Measurements from ENCODE around the gene SIGLEC9. TPM values are rescaled to one million over a fixed set of nuclear protein-coding genes. Genes with fewer than 3 reads are reported as not detected.

The SIGLEC9 gene
- total RNA-seq, 1 experiment from 2014 or later: not detected

DNA sequence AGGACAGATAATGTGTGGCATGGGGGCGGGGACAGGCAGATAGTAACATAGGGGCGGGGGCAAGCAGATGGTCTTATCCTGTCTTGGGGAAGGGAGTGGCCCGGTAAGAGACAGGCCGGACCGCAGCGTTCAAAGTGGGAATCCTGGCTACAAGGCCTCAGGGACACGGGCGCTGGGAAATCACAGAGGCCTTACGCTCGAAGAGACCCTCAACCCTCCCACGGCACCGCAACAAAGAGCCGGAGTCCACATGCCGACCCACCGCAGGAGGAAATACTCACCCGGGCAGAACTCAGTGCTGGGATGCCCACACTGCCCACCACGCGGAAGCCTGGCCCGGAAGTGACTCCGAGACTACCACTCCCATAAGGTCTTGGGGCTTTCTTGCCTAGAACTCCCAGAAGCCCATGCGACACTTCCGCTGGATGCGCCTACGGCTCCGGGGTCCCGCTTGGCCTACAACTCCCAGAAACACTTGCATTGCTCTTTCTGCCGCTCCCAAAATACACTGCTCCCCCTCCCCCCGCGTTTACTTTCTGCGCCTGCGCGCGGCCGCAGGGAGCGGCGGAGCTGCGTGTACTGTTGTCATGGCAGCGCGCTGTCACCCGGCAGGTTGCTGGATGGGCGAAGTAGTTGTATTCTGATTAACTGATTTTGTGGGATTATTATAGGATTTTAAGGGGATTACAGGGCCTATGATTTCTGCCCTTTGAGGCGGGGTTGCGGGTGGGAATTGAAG is 16.5 kb upstream of the SIGLEC9 start, which contains the start of gene CTU1:
TSS of gene CTU1 (minus strand) at position 344 of the 739 bp plus-strand sequence. CDS start 3,840 bp downstream, outside the sequence.
- peak within 1 kb of the TSS; percentile 90 for H3K4me3 Mint-ChIP-seq
- ATAC-seq (peak; percentile 97), DNase-seq (ENCODE audit: low spot score) (peak; percentile 98)
- TF ChIP-seq TEAD1 (CRISPR knock-in tag; IDR thresholded peaks at IDR 0.05) (peak; percentile 30; the same call in 1 of the 2 replicates), ZNF281 (CRISPR knock-in tag; IDR thresholded peaks at IDR 0.05) (peak; percentile 74), GABPB1 (CRISPR knock-in tag; IDR thresholded peaks at IDR 0.05) (peak; percentile 87; the same call in 1 of the 2 replicates), SP1 (CRISPR knock-in tag; conservative IDR thresholded peaks at IDR 0.05) (peak; percentile 85), ETV6 (CRISPR knock-in tag; IDR thresholded peaks at IDR 0.05) (peak; percentile 40; the same call in 1 of the 2 replicates), ZNF512 (CRISPR knock-in tag; IDR thresholded peaks at IDR 0.05; ENCODE audit: borderline replicate concordance) (no peak), ARID4B (CRISPR knock-in tag; IDR thresholded peaks at IDR 0.05; ENCODE audit: borderline replicate concordance) (peak; percentile 71; the same call in 1 of the 2 replicates), FOXK1 (CRISPR knock-in tag; IDR thresholded peaks at IDR 0.05) (peak; percentile 89), JUN (CRISPR knock-in tag; IDR thresholded peaks at IDR 0.05) (no peak), TP53 (CRISPR knock-in tag; IDR thresholded peaks at IDR 0.05) (no peak), ZNF121 (CRISPR knock-in tag; IDR thresholded peaks at IDR 0.05) (no peak)
- TF ChIP-seq, protein P1, sequence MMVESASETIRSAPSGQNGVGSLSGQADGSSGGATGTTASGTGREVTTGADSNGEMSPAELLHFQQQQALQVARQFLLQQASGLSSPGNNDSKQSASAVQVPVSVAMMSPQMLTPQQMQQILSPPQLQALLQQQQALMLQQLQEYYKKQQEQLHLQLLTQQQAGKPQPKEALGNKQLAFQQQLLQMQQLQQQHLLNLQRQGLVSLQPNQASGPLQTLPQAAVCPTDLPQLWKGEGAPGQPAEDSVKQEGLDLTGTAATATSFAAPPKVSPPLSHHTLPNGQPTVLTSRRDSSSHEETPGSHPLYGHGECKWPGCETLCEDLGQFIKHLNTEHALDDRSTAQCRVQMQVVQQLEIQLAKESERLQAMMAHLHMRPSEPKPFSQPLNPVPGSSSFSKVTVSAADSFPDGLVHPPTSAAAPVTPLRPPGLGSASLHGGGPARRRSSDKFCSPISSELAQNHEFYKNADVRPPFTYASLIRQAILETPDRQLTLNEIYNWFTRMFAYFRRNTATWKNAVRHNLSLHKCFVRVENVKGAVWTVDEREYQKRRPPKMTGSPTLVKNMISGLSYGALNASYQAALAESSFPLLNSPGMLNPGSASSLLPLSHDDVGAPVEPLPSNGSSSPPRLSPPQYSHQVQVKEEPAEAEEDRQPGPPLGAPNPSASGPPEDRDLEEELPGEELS (CRISPR knock-in tag; IDR thresholded peaks at IDR 0.05): 0 out of 2 replicates have a peak, but pooled peaks have one; percentile 20
- TF ChIP-seq, protein P2, sequence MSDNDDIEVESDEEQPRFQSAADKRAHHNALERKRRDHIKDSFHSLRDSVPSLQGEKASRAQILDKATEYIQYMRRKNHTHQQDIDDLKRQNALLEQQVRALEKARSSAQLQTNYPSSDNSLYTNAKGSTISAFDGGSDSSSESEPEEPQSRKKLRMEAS (CRISPR knock-in tag; IDR thresholded peaks at IDR 0.05): peak; percentile 80
- ChIA-PET CTCF (interaction anchor here (1.1 to 1.4 kb wide), 2 partner anchors 14 to 151 kb away, joined by 3 to 4 read pairs; no protein-coding TSS in a partner anchor), POLR2A (no interaction called here)
- H3K36me3 Mint-ChIP-seq: no peaks in the 10 kb centered on the region
- peaks cover 8% of the 10 kb centered on the region for H3K4me1 Mint-ChIP-seq
- H3K27ac Mint-ChIP-seq: peak within 1 kb of the TSS; percentile 75
- H3K9me3 Mint-ChIP-seq: no peaks in the 10 kb centered on the region
- peaks cover 9% of the 10 kb centered on the region for H3K27me3 Mint-ChIP-seq (ENCODE audit: low read depth)
